Tibial nerve (tissue), 4 donors: ENCODE data around the gene ARTN.

Source experiments
- EP300 ChIP-seq, 2 donors: sonication (generic); formaldehyde crosslinking; IDR thresholded peaks; one replicate each; pipeline ENCODE4 v1.6.1; 2017; ENCODE audit warnings: antibody characterized with exemption in 2 of 2, mild to moderate bottlenecking in 1 of 2
- POLR2A ChIP-seq, 2 donors: fragments of 450-650 bp; IDR thresholded peaks; one replicate each; pipeline ENCODE4 v1.6.1; 2017; ENCODE audit warnings: antibody characterized with exemption in 2 of 2, mild to moderate bottlenecking in 2 of 2, moderate library complexity in 2 of 2
- TF ChIP-seq, protein P1 (sequence below), 5 experiments: fragments of 200-600 bp in 3 of 5; fragments of 450-650 bp in 2 of 5; sonication (generic) in 3 of 5; IDR thresholded peaks; one replicate each; pipeline ENCODE4 v1.5.1; 2016 to 2019; ENCODE audit warnings: antibody characterized with exemption in 5 of 5, mild to moderate bottlenecking in 3 of 5, moderate library complexity in 2 of 5

GRCh38 chr1:43980255-43981134 is 46.9 kb downstream of the ARTN start:
- TF ChIP-seq, protein P1, sequence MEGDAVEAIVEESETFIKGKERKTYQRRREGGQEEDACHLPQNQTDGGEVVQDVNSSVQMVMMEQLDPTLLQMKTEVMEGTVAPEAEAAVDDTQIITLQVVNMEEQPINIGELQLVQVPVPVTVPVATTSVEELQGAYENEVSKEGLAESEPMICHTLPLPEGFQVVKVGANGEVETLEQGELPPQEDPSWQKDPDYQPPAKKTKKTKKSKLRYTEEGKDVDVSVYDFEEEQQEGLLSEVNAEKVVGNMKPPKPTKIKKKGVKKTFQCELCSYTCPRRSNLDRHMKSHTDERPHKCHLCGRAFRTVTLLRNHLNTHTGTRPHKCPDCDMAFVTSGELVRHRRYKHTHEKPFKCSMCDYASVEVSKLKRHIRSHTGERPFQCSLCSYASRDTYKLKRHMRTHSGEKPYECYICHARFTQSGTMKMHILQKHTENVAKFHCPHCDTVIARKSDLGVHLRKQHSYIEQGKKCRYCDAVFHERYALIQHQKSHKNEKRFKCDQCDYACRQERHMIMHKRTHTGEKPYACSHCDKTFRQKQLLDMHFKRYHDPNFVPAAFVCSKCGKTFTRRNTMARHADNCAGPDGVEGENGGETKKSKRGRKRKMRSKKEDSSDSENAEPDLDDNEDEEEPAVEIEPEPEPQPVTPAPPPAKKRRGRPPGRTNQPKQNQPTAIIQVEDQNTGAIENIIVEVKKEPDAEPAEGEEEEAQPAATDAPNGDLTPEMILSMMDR (IDR thresholded peaks at IDR 0.05) = no peak
- TF ChIP-seq POLR2A (IDR thresholded peaks at IDR 0.05) (no peak), EP300 (IDR thresholded peaks at IDR 0.05) (no peak)
